ENCODE results near the gene SCUBE2.
A peak's percentile ranks its signal among the peaks of the same experiment; 100 is the strongest.

Gene SCUBE2

DNA sequence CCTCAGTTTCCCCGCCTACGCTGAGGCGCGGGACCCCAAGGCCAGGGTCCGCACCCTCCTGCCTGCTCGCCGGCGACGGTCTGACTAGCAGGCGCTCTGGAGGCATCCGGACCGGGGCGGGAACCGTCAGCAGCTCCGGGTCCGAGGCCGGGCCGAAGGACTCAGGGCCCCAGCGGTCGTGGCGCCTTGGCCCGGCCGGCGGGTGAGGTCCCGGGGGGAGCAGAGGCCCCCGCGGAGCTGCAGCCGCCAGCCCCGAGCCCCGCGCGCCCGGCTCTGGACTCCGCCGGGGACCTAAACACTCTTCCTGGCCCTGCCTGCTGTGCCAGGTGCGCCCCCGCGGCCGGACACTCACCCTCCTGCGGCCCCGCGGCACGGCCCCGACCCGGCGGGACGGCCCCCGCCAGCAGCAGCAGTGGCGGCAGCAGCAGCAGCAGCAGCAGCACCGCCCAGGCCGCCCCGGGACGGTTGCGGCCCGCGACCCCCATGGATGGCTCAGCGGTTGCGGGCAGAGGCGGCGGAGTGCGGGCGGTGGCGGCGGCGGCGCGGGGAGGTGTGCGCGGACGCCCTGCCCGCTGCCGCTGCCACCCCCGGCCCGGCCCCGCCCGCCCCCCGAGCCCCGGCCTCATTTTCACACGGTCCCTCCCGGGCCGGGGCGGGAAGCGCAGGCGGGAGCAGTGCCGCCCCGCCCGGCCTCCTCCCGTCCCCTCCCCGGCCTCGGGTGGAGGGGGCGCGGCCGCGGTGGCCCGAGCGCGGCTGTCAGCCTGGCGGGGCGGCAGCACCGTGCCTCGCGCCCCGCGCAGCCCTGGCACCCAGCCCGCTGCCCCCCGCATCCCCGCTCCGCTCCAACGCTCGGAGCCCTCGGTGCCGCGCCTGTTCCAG, at the start of gene SCUBE2:
SCUBE2 (minus strand) TSS at position 556 of the 879 bp plus-strand sequence; CDS start at position 485, 71 bp downstream.
- Histone ChIP-seq H3K9me3 (ENCODE audit: control insufficient read depth, insufficient read depth, low read depth, low read length) (no peaks in the 10 kb centered on the region), H3K4me3 (ENCODE audit: low read depth, low read length) (peak within 1 kb of the TSS; percentile 25), H3K36me3 (ENCODE audit: control insufficient read depth in 2 of 2, insufficient read depth in 1 of 2, low read length in 2 of 2) (no peaks in the 10 kb centered on the region), H3K27ac (ENCODE audit: extremely low read depth, low read depth, low read length) (no peak within 1 kb of the TSS), H3K4me1 (ENCODE audit: control insufficient read depth, insufficient read depth, low read length) (no peaks in the 10 kb centered on the region)
- TF ChIP-seq ZNF610 (tag by site-specific recombination; IDR thresholded peaks at IDR 0.05; ENCODE audit: borderline replicate concordance) (no peak), ZNF140 (tag by site-specific recombination; IDR thresholded peaks at IDR 0.05) (no peak), ZXDB (tag by site-specific recombination; IDR thresholded peaks at IDR 0.05) (no peak), TRIM28 (IDR thresholded peaks at IDR 0.05; ENCODE audit: borderline replicate concordance, low read length) (no peak), KLF10 (tag by site-specific recombination; IDR thresholded peaks at IDR 0.05) (no peak), FEZF1 (tag by site-specific recombination; IDR thresholded peaks at IDR 0.05) (no peak)
- ChIA-PET CTCF (interaction anchor here (0.6 kb wide), 1 partner anchor 9 kb away, joined by 5 read pairs; no protein-coding TSS in a partner anchor), POLR2A (interaction anchor here (0.5 kb wide), 1 partner anchor 37 kb away, joined by 12 read pairs; no protein-coding TSS in a partner anchor)

DNA sequence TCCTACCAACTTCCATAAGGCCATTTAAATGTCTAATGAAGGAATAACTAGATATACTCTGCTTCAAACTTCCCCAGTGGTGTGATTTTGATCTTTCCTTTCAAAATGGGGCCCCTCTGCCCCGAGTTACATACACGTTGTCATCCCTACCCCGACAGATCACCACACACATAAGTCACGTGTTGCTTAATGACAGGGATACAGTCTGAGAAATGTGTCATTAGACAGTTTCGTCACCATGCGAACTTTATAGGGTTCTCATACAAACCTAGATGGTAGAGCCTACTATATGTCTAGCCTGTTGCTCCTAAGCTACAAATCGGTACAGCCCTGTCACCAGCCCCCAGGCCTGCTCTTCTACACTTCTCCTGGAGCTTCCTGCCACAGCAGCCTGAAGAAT, 49.8 kb upstream of the SCUBE2 start:
- ChIA-PET POLR2A (interaction anchor here (1.0 kb wide), 1 partner anchor 244 kb away, joined by 3 read pairs; the partner anchor contains the start of gene IPO7), CTCF (interaction anchor here (0.8 to 5.2 kb wide), 4 partner anchors 24 to 366 kb away, joined by 4 to 78 read pairs (median 4); no protein-coding TSS in a partner anchor)
- no peaks in the 10 kb centered on the region for H3K9me3 ChIP-seq (ENCODE audit: control insufficient read depth, insufficient read depth, low read depth, low read length)
- H3K4me1 ChIP-seq (ENCODE audit: control insufficient read depth, insufficient read depth, low read length) = peaks cover 15% of the 10 kb centered on the region
- H3K36me3 ChIP-seq (ENCODE audit: control insufficient read depth in 2 of 2, insufficient read depth in 1 of 2, low read length in 2 of 2) = peaks cover 0 to 91% of the 10 kb centered on the region in 2 experiments; a peak in 2 of 3 replicates
- no peak overlapping the region for H3K4me3 ChIP-seq (ENCODE audit: low read depth, low read length)
- H3K27ac ChIP-seq (ENCODE audit: extremely low read depth, low read depth, low read length) = no peak overlapping the region
- TF ChIP-seq ZNF701 (tag by site-specific recombination; IDR thresholded peaks at IDR 0.05) (no peak), ZNF510 (tag by site-specific recombination; IDR thresholded peaks at IDR 0.05; ENCODE audit: insufficient replicate concordance) (no peak), ZNF175 (tag by site-specific recombination; IDR thresholded peaks at IDR 0.05) (no peak), SCRT2 (tag by site-specific recombination; IDR thresholded peaks at IDR 0.05) (peak; percentile 28; the same call in 1 of the 2 replicates), HOXC10 (CRISPR knock-in tag; IDR thresholded peaks at IDR 0.05) (no peak), ZNF350 (tag by site-specific recombination; IDR thresholded peaks at IDR 0.05) (no peak)
- TF ChIP-seq, protein P1, sequence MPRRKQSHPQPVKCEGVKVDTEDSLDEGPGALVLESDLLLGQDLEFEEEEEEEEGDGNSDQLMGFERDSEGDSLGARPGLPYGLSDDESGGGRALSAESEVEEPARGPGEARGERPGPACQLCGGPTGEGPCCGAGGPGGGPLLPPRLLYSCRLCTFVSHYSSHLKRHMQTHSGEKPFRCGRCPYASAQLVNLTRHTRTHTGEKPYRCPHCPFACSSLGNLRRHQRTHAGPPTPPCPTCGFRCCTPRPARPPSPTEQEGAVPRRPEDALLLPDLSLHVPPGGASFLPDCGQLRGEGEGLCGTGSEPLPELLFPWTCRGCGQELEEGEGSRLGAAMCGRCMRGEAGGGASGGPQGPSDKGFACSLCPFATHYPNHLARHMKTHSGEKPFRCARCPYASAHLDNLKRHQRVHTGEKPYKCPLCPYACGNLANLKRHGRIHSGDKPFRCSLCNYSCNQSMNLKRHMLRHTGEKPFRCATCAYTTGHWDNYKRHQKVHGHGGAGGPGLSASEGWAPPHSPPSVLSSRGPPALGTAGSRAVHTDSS (tag by site-specific recombination; IDR thresholded peaks at IDR 0.05) = no peak

DNA sequence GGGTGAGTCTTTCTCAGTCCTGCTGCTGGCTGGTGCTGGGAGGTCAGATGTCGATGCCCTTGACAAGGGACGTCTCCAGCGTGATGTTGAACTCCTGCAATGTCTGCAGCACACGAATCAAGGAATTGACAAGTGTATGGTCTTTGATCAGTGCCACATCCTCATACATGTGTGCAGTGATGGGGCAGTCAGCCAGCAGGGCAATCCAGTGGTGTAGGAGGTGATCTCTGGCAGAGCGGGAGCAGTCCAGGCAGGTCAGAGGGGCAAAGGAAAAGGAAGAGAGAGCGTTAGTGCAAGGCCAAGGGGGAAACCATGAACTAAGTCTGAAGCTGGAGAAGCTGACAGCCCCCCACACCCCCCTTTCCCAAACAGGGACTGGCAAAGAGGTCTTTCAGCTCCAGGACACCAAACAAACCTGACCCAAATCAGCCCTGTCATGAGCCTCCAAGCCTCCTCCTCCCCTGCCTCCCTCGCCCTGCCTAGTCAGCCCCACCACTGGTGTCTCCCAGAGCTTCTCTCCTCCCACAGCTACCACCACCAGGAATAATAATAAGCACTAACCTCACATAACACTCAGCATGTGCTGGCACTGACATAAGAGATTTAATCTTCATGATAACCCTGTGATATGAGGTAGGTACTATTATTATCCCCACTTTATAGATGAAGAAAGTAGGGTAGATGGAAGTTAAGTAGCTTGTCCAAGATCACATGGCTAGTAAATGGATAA, 48.4 kb upstream of the SCUBE2 start:
- ChIA-PET POLR2A (no interaction called here), CTCF (interaction anchor here (0.6 to 5.2 kb wide), 8 partner anchors 25 to 453 kb away, joined by 3 to 78 read pairs (median 4); no protein-coding TSS in a partner anchor)
- Histone ChIP-seq H3K4me1 (ENCODE audit: control insufficient read depth, insufficient read depth, low read length) (peaks cover 15% of the 10 kb centered on the region), H3K9me3 (ENCODE audit: control insufficient read depth, insufficient read depth, low read depth, low read length) (no peaks in the 10 kb centered on the region), H3K4me3 (ENCODE audit: low read depth, low read length) (no peak overlapping the region), H3K27ac (ENCODE audit: extremely low read depth, low read depth, low read length) (no peak overlapping the region; the same call in 1 of the 2 replicates), H3K36me3 (ENCODE audit: control insufficient read depth in 2 of 2, insufficient read depth in 1 of 2, low read length in 2 of 2) (peaks cover 0 to 82% of the 10 kb centered on the region in 2 experiments; a peak in 2 of 3 replicates)
- TF ChIP-seq GLIS1 (tag by site-specific recombination; IDR thresholded peaks at IDR 0.05) (peak; percentile 87), ZNF600 (tag by site-specific recombination; IDR thresholded peaks at IDR 0.05) (peak; percentile 52; the same call in 1 of the 2 replicates), ZNF521 (tag by site-specific recombination; IDR thresholded peaks at IDR 0.05) (no peak), ZNF366 (tag by site-specific recombination; conservative IDR thresholded peaks at IDR 0.05) (no peak), ZBTB17 (tag by site-specific recombination; IDR thresholded peaks at IDR 0.05) (0 out of 2 replicates have a peak, but pooled peaks have one; percentile 11), ZNF433 (tag by site-specific recombination; IDR thresholded peaks at IDR 0.05; ENCODE audit: low read depth) (no peak), KLF9 (tag by site-specific recombination; IDR thresholded peaks at IDR 0.05; ENCODE audit: low read depth) (no peak), SCRT2 (tag by site-specific recombination; IDR thresholded peaks at IDR 0.05) (no peak)
- TF ChIP-seq, protein P2, sequence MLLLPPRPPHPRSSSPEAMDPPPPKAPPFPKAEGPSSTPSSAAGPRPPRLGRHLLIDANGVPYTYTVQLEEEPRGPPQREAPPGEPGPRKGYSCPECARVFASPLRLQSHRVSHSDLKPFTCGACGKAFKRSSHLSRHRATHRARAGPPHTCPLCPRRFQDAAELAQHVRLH (tag by site-specific recombination; IDR thresholded peaks at IDR 0.05) = no peak
- TF ChIP-seq, protein P3, sequence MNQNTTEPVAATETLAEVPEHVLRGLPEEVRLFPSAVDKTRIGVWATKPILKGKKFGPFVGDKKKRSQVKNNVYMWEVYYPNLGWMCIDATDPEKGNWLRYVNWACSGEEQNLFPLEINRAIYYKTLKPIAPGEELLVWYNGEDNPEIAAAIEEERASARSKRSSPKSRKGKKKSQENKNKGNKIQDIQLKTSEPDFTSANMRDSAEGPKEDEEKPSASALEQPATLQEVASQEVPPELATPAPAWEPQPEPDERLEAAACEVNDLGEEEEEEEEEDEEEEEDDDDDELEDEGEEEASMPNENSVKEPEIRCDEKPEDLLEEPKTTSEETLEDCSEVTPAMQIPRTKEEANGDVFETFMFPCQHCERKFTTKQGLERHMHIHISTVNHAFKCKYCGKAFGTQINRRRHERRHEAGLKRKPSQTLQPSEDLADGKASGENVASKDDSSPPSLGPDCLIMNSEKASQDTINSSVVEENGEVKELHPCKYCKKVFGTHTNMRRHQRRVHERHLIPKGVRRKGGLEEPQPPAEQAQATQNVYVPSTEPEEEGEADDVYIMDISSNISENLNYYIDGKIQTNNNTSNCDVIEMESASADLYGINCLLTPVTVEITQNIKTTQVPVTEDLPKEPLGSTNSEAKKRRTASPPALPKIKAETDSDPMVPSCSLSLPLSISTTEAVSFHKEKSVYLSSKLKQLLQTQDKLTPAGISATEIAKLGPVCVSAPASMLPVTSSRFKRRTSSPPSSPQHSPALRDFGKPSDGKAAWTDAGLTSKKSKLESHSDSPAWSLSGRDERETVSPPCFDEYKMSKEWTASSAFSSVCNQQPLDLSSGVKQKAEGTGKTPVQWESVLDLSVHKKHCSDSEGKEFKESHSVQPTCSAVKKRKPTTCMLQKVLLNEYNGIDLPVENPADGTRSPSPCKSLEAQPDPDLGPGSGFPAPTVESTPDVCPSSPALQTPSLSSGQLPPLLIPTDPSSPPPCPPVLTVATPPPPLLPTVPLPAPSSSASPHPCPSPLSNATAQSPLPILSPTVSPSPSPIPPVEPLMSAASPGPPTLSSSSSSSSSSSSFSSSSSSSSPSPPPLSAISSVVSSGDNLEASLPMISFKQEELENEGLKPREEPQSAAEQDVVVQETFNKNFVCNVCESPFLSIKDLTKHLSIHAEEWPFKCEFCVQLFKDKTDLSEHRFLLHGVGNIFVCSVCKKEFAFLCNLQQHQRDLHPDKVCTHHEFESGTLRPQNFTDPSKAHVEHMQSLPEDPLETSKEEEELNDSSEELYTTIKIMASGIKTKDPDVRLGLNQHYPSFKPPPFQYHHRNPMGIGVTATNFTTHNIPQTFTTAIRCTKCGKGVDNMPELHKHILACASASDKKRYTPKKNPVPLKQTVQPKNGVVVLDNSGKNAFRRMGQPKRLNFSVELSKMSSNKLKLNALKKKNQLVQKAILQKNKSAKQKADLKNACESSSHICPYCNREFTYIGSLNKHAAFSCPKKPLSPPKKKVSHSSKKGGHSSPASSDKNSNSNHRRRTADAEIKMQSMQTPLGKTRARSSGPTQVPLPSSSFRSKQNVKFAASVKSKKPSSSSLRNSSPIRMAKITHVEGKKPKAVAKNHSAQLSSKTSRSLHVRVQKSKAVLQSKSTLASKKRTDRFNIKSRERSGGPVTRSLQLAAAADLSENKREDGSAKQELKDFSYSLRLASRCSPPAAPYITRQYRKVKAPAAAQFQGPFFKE (tag by site-specific recombination; IDR thresholded peaks at IDR 0.05; ENCODE audit: borderline replicate concordance) = no peak
